Body of pancreas (tissue), 4 donors: ENCODE data around the gene DGLUCY.

Source experiments
- POLR2A ChIP-seq, 3 donors: fragments of 450-650 bp; IDR thresholded peaks; one replicate each; pipeline ENCODE4 v1.6.1; 2016; ENCODE audit warnings: antibody characterized with exemption in 3 of 3, mild to moderate bottlenecking in 2 of 3
- TF ChIP-seq, protein P1 (sequence below), 7 experiments: fragments of 450-650 bp in 4 of 7; fragments of 200-600 bp in 3 of 7; sonication (generic) in 3 of 7; IDR thresholded peaks; one replicate each; pipeline ENCODE4 v1.5.1; 2016 to 2019; ENCODE audit warnings: antibody characterized with exemption in 7 of 7

DNA sequence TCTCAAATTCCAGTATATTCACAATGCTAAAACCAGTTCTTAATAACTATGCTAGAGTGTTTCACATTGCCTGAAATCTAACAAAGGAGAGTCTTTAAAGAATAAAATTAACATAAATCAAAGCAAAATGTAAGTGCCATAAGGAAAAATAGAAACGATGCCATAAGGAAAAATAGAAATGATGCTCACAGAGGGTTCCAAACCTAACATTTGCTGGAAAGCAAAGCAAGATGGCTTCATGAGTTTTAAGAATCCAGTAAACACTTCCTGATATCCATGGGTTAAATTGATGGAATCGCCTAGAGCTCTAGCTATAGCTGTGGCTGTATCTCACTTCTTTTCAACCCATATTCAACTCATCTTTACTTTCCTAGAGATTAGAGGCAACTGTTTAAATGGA lies 66.7 kb downstream of the DGLUCY start:
- TF ChIP-seq, protein P1, sequence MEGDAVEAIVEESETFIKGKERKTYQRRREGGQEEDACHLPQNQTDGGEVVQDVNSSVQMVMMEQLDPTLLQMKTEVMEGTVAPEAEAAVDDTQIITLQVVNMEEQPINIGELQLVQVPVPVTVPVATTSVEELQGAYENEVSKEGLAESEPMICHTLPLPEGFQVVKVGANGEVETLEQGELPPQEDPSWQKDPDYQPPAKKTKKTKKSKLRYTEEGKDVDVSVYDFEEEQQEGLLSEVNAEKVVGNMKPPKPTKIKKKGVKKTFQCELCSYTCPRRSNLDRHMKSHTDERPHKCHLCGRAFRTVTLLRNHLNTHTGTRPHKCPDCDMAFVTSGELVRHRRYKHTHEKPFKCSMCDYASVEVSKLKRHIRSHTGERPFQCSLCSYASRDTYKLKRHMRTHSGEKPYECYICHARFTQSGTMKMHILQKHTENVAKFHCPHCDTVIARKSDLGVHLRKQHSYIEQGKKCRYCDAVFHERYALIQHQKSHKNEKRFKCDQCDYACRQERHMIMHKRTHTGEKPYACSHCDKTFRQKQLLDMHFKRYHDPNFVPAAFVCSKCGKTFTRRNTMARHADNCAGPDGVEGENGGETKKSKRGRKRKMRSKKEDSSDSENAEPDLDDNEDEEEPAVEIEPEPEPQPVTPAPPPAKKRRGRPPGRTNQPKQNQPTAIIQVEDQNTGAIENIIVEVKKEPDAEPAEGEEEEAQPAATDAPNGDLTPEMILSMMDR (IDR thresholded peaks at IDR 0.05) = no peak
- TF ChIP-seq POLR2A (IDR thresholded peaks at IDR 0.05) = no peak
